B cell (primary cell): Measurements from ENCODE around the gene NAV2. TPM values are rescaled to one million over a fixed set of nuclear protein-coding genes. Genes with fewer than 3 reads are reported as not detected.

ENCODE experiments used
- ATAC-seq: fragments of 200-7000 bp; cut with Tn5 transposase; one replicate; pipeline ENCODE4 v1.10.0; 2021; ENCODE audit warnings: low read depth, mild to moderate bottlenecking, moderate number of reproducible peaks, moderate library complexity
- CTCF ChIA-PET: fragments of 350-600 bp; sonication (Branson Sonifier 250); formaldehyde crosslinking; loops from one replicate; lab custom pipeline; 2021; ENCODE audit warnings: antibody characterized with exemption, inconsistent platforms; lab: Charles Lee
- POLR2A ChIA-PET: fragments of 350-600 bp; sonication (Branson Sonifier 250); formaldehyde crosslinking; loops from one replicate; lab custom pipeline; 2021; ENCODE audit warnings: antibody characterized with exemption; lab: Charles Lee
- DNase-seq: peaks from one replicate; pipeline ENCODE4 v3.0.0; 2013
- H2AFZ ChIP-seq: 2 replicates; pipeline ENCODE4 v1.6.1; 2012; ENCODE audit warnings: mild to moderate bottlenecking, low read depth, low read length; ENCODE audit not compliant: insufficient read depth, poor library complexity, severe bottlenecking
- H3K27ac ChIP-seq, 2 donors: 1 replicate in 1 of 2; 2 replicates in 1 of 2; pipeline ENCODE4 v1.5.1; 2012 to 2013; ENCODE audit warnings: low read length in 2 of 2, mild to moderate bottlenecking in 2 of 2, moderate library complexity in 1 of 2
- H3K27me3 ChIP-seq, 4 experiments: fragments of 200-600 bp in 1 of 4; sonication (generic) in 1 of 4; replicated peaks in 1 of 4; 1 replicate in 2 of 4; 2 replicates in 2 of 4; pipeline versions ENCODE4 v1.6.1 to v1.7.0; 2013 to 2016; ENCODE audit warnings: low read length in 3 of 4, mild to moderate bottlenecking in 2 of 4, mixed read lengths in 1 of 4, moderate library complexity in 1 of 4; ENCODE audit not compliant: insufficient read depth in 4 of 4, control insufficient read depth in 3 of 4; ENCODE audit errors: control extremely low read depth in 1 of 4
- H3K36me3 ChIP-seq, 2 experiments: replicated peaks in 1 of 2; 1 replicate in 1 of 2; 2 replicates in 1 of 2; pipeline versions ENCODE4 v1.6.1 to v1.7.1; 2013; ENCODE audit warnings: low read length in 1 of 2; ENCODE audit not compliant: insufficient read depth in 2 of 2, control insufficient read depth in 1 of 2; ENCODE audit errors: control extremely low read depth in 1 of 2, extremely low read depth in 1 of 2
- H3K4me1 ChIP-seq, 2 donors: fragments of 200-600 bp in 1 of 2; sonication (generic) in 1 of 2; 1 replicate in 1 of 2; 2 replicates in 1 of 2; pipeline versions ENCODE4 v1.5.1 to v1.6.1; 2013 to 2017; ENCODE audit warnings: low read length in 2 of 2; ENCODE audit not compliant: control insufficient read depth in 2 of 2, insufficient read depth in 2 of 2
- H3K4me2 ChIP-seq: replicated peaks from 2 replicates; pipeline ENCODE3; 2012; ENCODE audit warnings: mild to moderate bottlenecking, low read depth, low read length; ENCODE audit not compliant: poor library complexity, severe bottlenecking
- H3K4me3 ChIP-seq, 5 experiments: fragments of 200-600 bp in 1 of 5; sonication (generic) in 1 of 5; 1 replicate in 3 of 5; 2 replicates in 2 of 5; pipeline versions ENCODE4 v1.5.1 to v1.7.0; 2011 to 2016; ENCODE audit warnings: low read length in 4 of 5, mild to moderate bottlenecking in 4 of 5, low read depth in 2 of 5, control low read depth in 1 of 5, moderate library complexity in 1 of 5; ENCODE audit not compliant: insufficient read depth in 1 of 5; ENCODE audit errors: control extremely low read depth in 1 of 5, extremely low read depth in 1 of 5
- H3K79me2 ChIP-seq: fragments of 200-600 bp; sonication (generic); one replicate; pipeline ENCODE4 v1.6.0; 2016; ENCODE audit warnings: low read length; ENCODE audit not compliant: control insufficient read depth, insufficient read depth
- H3K9ac ChIP-seq: fragments of 200-600 bp; sonication (generic); 2 replicates; pipeline ENCODE4 v1.6.1; 2017; ENCODE audit warnings: mild to moderate bottlenecking, low read length, moderate library complexity
- H3K9me3 ChIP-seq, 3 donors: one replicate each; pipeline versions ENCODE4 v1.6.1 to v1.7.1; 2013; ENCODE audit warnings: low read length in 2 of 3; ENCODE audit not compliant: control insufficient read depth in 2 of 3, insufficient read depth in 1 of 3; ENCODE audit errors: control extremely low read depth in 1 of 3
- H4K20me1 ChIP-seq: 2 replicates; pipeline ENCODE4 v1.6.0; 2012; ENCODE audit warnings: mild to moderate bottlenecking, low read length; ENCODE audit not compliant: insufficient read depth, control insufficient read depth, poor library complexity, severe bottlenecking
- H3K27ac Mint-ChIP-seq: one replicate; pipeline ENCODE4 v1.8.0; 2021; ENCODE audit warnings: mixed read lengths
- H3K27me3 Mint-ChIP-seq: one replicate; pipeline ENCODE4 v1.8.0; 2021; ENCODE audit warnings: mixed read lengths
- H3K4me1 Mint-ChIP-seq: one replicate; pipeline ENCODE4 v1.8.0; 2021; ENCODE audit warnings: mixed read lengths
- H3K4me3 Mint-ChIP-seq: one replicate; pipeline ENCODE4 v1.8.0; 2021; ENCODE audit warnings: mixed read lengths
- H3K9me3 Mint-ChIP-seq: one replicate; pipeline ENCODE4 v1.8.0; 2022; ENCODE audit warnings: mixed read lengths; ENCODE audit not compliant: insufficient read depth
- CTCF ChIP-seq: fragments of 200-600 bp; IDR thresholded peaks from one replicate; pipeline ENCODE4 v1.8.0; 2022; ENCODE audit warnings: antibody characterized with exemption, mild to moderate bottlenecking
- EZH2 ChIP-seq: IDR thresholded peaks from 2 replicates; pipeline ENCODE4 v1.6.1; 2012; ENCODE audit warnings: borderline replicate concordance, low read depth, mild to moderate bottlenecking, moderate library complexity, low read length; ENCODE audit not compliant: insufficient read depth, poor library complexity, severe bottlenecking
- WGBS: methylation state at CpG from one replicate; pipeline ENCODE4 v1.1.5; 2013; ENCODE audit warnings: missing lambda C conversion rate; ENCODE audit not compliant: insufficient coverage; 5-methylcytosine and 5-hydroxymethylcytosine counted together
- intact Hi-C: fragments of 100-400 bp; cut with micrococcal nuclease; formaldehyde crosslinking; loops from one replicate; pipeline ENCODE4 v1.10.0; 2022
- polyA plus RNA-seq: library from polyadenylated mRNA; depleted of rRNA; stranded (reverse); fragments of >200 nt; gene quantifications from 2 replicates; pipeline ENCODE4 v1.2.3, GENCODE V29; 2012
- total RNA-seq, 2 donors: library from RNA; stranded (reverse); fragments of 120-200 nt in 1 of 2; gene quantifications; 1 replicate in 1 of 2; 2 replicates in 1 of 2; pipeline versions ENCODE4 v1.2.3 to v1.2.4, GENCODE V29; 2013 to 2022

Gene NAV2
- total and polyA plus RNA-seq, 2 donors (not counting 1 experiment from before 2014, with no cell fraction given) = 0.82 to 22.2 TPM

GRCh38 chr11:19905280-19905853, 192.7 kb downstream of the NAV2 start:
- Mint-ChIP-seq H3K9me3 (no peaks in the 10 kb centered on the region), H3K4me3 (no peak overlapping the region), H3K27ac (no peak overlapping the region), H3K27me3 (no peaks in the 10 kb centered on the region), H3K4me1 (no peaks in the 10 kb centered on the region)
- Histone ChIP-seq H3K27me3 (no peaks in the 10 kb centered on the region), H4K20me1 (no peaks in the 10 kb centered on the region), H3K9me3 (no peaks in the 10 kb centered on the region), H3K9ac (no peak overlapping the region), H3K4me1 (no peaks in the 10 kb centered on the region), H3K27ac (no peak overlapping the region), H2AFZ (no peak overlapping the region), H3K4me2 (no peak overlapping the region), H3K79me2 (no peaks in the 10 kb centered on the region), H3K36me3 (no peaks in the 10 kb centered on the region), H3K4me3 (no peak overlapping the region)
- POLR2A ChIA-PET = no interaction called here
- no CpG with 5 or more reads among the region's 2 CpGs for WGBS
- CTCF ChIA-PET = interaction anchor here (0.9 to 4.0 kb wide), 5 partner anchors 224 to 447 kb away, joined by 3 to 20 read pairs (median 3); no protein-coding TSS in a partner anchor
- TF ChIP-seq CTCF = peak; percentile 12
- no peak for TF ChIP-seq EZH2
- no peak for DNase-seq
- no peak for ATAC-seq
- intact Hi-C loops = no loop called here

GRCh38 chr11:19906126-19906525, 193.5 kb downstream of the NAV2 start:
- Mint-ChIP-seq H3K27ac (no peak overlapping the region), H3K4me3 (no peak overlapping the region), H3K4me1 (no peaks in the 10 kb centered on the region), H3K27me3 (peaks cover 3% of the 10 kb centered on the region), H3K9me3 (no peaks in the 10 kb centered on the region)
- no peak overlapping the region for H3K4me3 ChIP-seq
- H3K27ac ChIP-seq = no peak overlapping the region
- intact Hi-C loops = no loop called here
- no peaks in the 10 kb centered on the region for H3K36me3 ChIP-seq
- 100% methylated on average over 1 of the region's 3 CpGs for WGBS
- no peaks in the 10 kb centered on the region for H3K9me3 ChIP-seq
- no peak overlapping the region for H3K4me2 ChIP-seq
- no peaks in the 10 kb centered on the region for H3K79me2 ChIP-seq
- TF ChIP-seq EZH2 (no peak), CTCF (no peak)
- H3K9ac ChIP-seq = no peak overlapping the region
- H2AFZ ChIP-seq = no peak overlapping the region
- ChIA-PET CTCF (interaction anchor here (0.9 to 1.5 kb wide), 3 partner anchors 223 to 447 kb away, joined by 3 to 5 read pairs (median 3); no protein-coding TSS in a partner anchor), POLR2A (no interaction called here)
- H4K20me1 ChIP-seq = no peaks in the 10 kb centered on the region
- ATAC-seq (no peak), DNase-seq (no peak)
- H3K27me3 ChIP-seq = no peaks in the 10 kb centered on the region
- H3K4me1 ChIP-seq = no peaks in the 10 kb centered on the region
